ENCODE results near the gene HSPA12B.

The HSPA12B gene

GRCh38 chr20:3768342-3769130 is 36.1 kb downstream of the HSPA12B start:
- no peak for TF ChIP-seq TCF12 (IDR thresholded peaks at IDR 0.05; ENCODE audit: low read depth)
- TF ChIP-seq FOXM1 (IDR thresholded peaks at IDR 0.05; ENCODE audit: borderline replicate concordance, low read depth) = no peak

GRCh38 chr20:3771552-3772058 is 39.1 kb downstream of the HSPA12B start:
- TF ChIP-seq TCF12 (IDR thresholded peaks at IDR 0.05; ENCODE audit: low read depth) (no peak), FOXM1 (IDR thresholded peaks at IDR 0.05; ENCODE audit: borderline replicate concordance, low read depth) (no peak), EP300 (IDR thresholded peaks at IDR 0.05; ENCODE audit: borderline replicate concordance) (no peak), TEAD4 (IDR thresholded peaks at IDR 0.05) (no peak), RAD21 (IDR thresholded peaks at IDR 0.05; ENCODE audit: low read depth) (no peak), TAF1 (IDR thresholded peaks at IDR 0.05; ENCODE audit: low read depth) (no peak), NFIC (IDR thresholded peaks at IDR 0.05) (no peak), EGR1 (IDR thresholded peaks at IDR 0.05) (no peak), REST (IDR thresholded peaks at IDR 0.05; ENCODE audit: low read depth) (no peak), CEBPB (IDR thresholded peaks at IDR 0.05) (no peak), ZBTB7A (IDR thresholded peaks at IDR 0.05; ENCODE audit: low read depth) (no peak), CREB1 (IDR thresholded peaks at IDR 0.05; ENCODE audit: low read depth) (no peak), MAX (IDR thresholded peaks at IDR 0.05) (no peak), YY1 (IDR thresholded peaks at IDR 0.05; ENCODE audit: low read depth) (no peak), USF1 (IDR thresholded peaks at IDR 0.05) (no peak)

- TF ChIP-seq EP300 (IDR thresholded peaks at IDR 0.05; ENCODE audit: borderline replicate concordance) (no peak), NFIC (IDR thresholded peaks at IDR 0.05) (no peak), TAF1 (IDR thresholded peaks at IDR 0.05; ENCODE audit: low read depth) (no peak), CREB1 (IDR thresholded peaks at IDR 0.05; ENCODE audit: low read depth) (no peak), RAD21 (IDR thresholded peaks at IDR 0.05; ENCODE audit: low read depth) (no peak), MAX (IDR thresholded peaks at IDR 0.05) (no peak), TEAD4 (IDR thresholded peaks at IDR 0.05) (no peak), REST (IDR thresholded peaks at IDR 0.05; ENCODE audit: low read depth) (no peak), CEBPB (IDR thresholded peaks at IDR 0.05) (no peak), TCF12 (IDR thresholded peaks at IDR 0.05; ENCODE audit: low read depth) (no peak), YY1 (IDR thresholded peaks at IDR 0.05; ENCODE audit: low read depth) (no peak), EGR1 (IDR thresholded peaks at IDR 0.05) (no peak), USF1 (IDR thresholded peaks at IDR 0.05) (no peak), ZBTB7A (IDR thresholded peaks at IDR 0.05; ENCODE audit: low read depth) (no peak), FOXM1 (IDR thresholded peaks at IDR 0.05; ENCODE audit: borderline replicate concordance, low read depth) (no peak)
Measured at GRCh38 chr20:3775457-3776108, 43.1 kb downstream of the HSPA12B start.

- TF ChIP-seq TEAD4 (IDR thresholded peaks at IDR 0.05) = no peak
- no peak for TF ChIP-seq FOXM1 (IDR thresholded peaks at IDR 0.05; ENCODE audit: borderline replicate concordance, low read depth)
- TF ChIP-seq NFIC (IDR thresholded peaks at IDR 0.05) = no peak
- no peak for TF ChIP-seq CREB1 (IDR thresholded peaks at IDR 0.05; ENCODE audit: low read depth)
- no peak for TF ChIP-seq MAX (IDR thresholded peaks at IDR 0.05)
- no peak for TF ChIP-seq CEBPB (IDR thresholded peaks at IDR 0.05)
- no peak for TF ChIP-seq RAD21 (IDR thresholded peaks at IDR 0.05; ENCODE audit: low read depth)
- TF ChIP-seq TCF12 (IDR thresholded peaks at IDR 0.05; ENCODE audit: low read depth) = no peak
- no peak; the same call in 1 of the 2 replicates for TF ChIP-seq ZBTB7A (IDR thresholded peaks at IDR 0.05; ENCODE audit: low read depth)
- no peak for TF ChIP-seq REST (IDR thresholded peaks at IDR 0.05; ENCODE audit: low read depth)
- TF ChIP-seq TAF1 (IDR thresholded peaks at IDR 0.05; ENCODE audit: low read depth) = no peak
- TF ChIP-seq USF1 (IDR thresholded peaks at IDR 0.05) = no peak
- TF ChIP-seq YY1 (IDR thresholded peaks at IDR 0.05; ENCODE audit: low read depth) = no peak
- no peak for TF ChIP-seq EGR1 (IDR thresholded peaks at IDR 0.05)
- TF ChIP-seq EP300 (IDR thresholded peaks at IDR 0.05; ENCODE audit: borderline replicate concordance) = no peak
Measured at GRCh38 chr20:3777381-3777715, 44.9 kb downstream of the HSPA12B start.
